Measurements from ENCODE around the gene KIF18B.
"Not testable (repeated sequence)": the region's sequence is repeated elsewhere in the genome, so short reads cannot be mapped to it uniquely, and the experiment has no call there.

KIF18B gene

GRCh38 chr17:44969144-44969780 lies 21.7 kb upstream of the KIF18B start:
- DNase-seq (ENCODE audit: low read depth, low spot score) = no peak

DNA sequence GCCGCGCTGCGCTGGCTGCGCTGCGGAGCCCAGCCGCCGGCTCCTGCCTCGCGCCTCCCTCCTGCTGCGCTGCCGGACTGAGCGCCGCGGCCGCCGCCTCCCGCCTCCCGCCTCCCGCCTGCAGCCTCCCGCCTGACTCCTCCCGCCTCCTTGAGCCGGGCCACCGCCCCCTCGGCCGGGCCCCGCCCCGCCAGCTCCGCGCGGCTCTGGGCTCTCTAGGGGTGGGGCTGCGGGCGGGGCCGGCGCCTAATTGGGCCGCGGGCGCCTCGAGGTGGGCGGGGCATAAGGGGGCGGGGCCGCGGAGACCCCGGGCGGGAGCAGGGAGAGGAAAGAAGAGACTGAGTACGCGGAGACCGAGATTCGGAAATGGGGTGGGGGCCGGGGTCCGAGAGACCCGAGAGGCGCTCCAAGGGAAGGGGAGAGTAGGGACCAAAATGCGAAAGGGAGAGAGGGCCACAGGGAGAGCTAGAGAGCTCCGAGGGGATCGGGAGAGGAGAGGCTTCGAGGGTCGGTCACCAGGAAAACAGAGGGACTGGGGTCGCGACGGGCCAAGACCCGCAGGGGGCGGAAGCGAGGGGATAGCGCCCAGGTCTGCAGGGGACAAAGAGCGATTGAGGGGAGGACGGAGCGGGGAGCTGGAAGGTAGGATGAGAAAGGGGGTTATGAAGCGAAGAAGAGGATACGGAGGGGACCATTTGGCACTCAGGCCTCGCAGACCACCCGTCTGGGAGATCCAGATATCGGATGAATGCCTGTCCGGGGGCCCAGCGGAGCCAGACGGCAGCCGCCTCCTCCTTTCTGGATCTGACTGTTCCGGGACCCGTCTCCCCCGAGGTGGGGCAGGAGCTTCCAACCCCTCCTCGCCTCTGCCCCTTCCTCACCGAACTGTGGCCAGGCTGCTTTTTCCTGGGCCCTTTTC lies 20.9 kb upstream of the KIF18B start, which contains the start of gene C1QL1:
C1QL1 (minus strand) TSS at position 79 of the 919 bp plus-strand sequence. CDS start 255 bp downstream, outside the sequence.
- DNase-seq (ENCODE audit: low read depth, low spot score) = peak; percentile 66

DNA sequence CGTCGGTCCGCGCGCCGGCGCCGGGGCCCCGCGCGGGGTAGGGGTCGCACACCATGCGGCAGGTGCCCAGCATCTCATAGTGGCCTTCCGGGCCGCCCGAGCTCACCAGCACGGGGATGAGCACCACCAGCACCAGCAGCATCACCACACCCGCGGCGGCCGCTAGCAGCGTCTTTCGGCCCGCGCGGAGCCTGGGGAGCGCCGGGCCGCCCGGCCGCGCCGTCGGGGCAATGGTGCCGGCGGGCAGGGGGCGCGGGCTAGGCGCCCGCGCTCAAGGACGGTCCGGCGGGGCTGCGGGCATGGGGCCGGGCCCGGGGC lies 20.3 kb upstream of the KIF18B start:
- no peak for DNase-seq (ENCODE audit: low read depth, low spot score)

DNA sequence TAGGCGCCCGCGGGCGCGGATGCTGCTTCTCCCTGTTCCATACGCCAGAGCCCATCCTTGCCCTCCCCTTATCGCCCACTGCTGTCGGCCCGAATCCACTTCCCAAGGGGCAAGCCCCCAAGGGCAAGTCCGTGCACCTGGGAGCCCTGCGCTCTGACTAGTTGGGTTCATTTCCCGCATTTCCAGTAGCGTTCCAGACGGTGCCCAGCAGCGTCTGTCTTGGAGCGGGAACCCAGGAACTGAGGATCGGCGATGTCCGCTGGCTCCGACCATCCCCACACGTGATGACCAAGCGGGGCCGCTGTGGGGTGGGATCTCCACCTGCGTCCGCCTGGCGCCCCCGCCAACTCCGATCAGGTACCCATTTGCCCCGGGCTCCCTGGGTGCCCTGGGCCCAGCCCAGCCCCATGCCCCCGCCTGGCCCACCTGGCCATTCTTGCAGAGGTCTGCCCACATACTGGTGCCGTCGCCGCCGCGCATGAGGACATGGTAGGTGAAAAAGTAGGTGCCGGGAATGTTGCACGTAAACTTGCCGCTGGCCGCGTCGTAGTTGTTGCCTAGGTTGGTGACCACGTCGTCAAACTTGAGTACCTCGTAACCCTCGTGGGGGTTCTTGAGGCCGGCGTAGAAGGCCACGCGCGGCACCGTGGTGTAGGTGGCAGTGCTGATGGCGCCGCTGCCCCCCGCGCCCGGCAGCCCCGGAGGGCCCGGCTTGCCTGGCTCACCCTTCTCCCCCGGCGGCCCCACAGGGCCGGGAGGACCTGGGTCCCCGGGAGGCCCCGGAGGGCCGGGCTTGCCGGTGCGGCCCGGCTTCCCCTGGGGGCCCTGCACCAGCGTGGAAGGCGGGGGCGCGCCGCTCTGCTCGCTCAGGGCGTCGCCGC lies 19.7 kb upstream of the KIF18B start:
- DNase-seq (ENCODE audit: low read depth, low spot score) = no peak

GRCh38 chr17:44966348-44967025 lies 18.9 kb upstream of the KIF18B start:
- no peak for DNase-seq (ENCODE audit: low read depth, low spot score)

DNA sequence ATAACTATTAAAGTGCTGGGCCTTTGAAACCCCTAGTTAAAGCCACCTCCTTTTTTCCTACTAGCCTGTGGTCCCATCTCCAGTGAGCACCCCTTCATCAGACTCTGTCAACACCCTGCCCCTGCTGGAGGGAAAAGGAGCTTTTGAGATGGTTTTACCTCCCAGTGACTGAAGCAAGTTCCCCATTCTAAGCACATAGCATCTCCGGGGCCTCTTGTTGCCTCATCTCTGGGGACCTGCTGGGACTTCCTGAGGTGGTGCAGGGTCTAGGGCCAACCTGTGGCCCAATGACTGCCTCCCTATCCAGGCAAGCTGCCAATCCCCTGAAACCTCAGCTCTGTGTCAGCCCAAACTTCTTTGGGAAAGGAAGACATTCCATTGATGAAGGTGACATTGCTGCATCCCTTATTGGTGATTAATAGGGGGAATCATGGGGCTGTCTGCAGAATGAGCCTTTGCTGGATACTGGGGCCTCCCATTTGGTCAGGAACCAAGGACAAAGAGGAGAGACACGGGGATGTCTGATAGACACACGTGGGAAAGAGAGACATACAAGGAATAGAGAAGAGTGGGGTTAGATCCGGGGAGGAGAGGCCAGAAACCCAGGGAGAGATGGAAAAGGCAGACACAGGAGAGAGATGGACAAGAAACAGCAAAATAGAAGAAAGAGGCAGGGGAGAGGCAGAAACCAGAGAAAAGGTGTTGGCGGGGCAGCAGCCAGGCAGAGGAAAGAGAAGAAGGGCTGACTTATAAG lies 18.1 kb upstream of the KIF18B start:
- no peak for DNase-seq (ENCODE audit: low read depth, low spot score)

DNA sequence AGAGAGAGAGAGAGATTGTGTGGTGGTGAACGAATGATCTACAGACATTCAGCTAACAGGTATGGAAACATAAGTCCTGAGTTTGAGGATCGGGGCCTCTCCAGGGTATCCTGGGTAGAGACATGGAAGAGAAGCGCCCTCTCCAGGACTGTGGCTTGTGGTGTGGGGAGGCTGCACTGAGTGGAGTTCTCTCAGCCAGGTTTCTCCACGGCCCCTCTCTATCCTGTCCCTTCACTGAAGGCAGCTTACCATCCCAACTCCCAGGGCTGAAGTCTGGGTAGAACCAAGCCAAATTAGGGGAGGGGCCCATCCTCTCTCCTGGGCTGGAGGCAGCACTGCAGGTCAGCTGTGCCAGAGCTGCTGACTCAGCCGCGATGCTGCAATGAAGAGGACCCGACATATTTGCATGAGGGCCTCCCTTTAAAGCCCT lies 14.4 kb upstream of the KIF18B start:
- DNase-seq (ENCODE audit: low read depth, low spot score) = no peak

DNA sequence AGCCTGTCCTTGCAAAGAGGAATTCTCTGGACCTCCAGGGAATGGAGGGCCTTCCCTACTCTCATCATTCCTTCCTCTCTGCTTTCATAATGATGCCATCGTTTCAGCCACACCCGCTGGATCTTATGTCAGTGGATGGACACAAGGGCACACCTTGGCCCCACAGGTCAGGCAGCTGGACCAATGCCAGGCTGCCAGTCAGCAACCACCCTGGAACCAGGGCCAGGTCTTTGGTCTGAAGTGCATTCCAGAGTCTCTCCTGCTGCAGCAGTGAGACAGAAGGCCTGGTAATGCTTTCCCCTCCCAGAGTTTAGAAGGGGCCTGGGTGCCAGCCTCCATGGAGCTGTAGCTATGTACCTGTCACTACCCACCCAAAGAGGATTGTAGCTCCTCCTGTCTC lies 13.1 kb upstream of the KIF18B start:
- no peak for DNase-seq (ENCODE audit: low read depth, low spot score)

DNA sequence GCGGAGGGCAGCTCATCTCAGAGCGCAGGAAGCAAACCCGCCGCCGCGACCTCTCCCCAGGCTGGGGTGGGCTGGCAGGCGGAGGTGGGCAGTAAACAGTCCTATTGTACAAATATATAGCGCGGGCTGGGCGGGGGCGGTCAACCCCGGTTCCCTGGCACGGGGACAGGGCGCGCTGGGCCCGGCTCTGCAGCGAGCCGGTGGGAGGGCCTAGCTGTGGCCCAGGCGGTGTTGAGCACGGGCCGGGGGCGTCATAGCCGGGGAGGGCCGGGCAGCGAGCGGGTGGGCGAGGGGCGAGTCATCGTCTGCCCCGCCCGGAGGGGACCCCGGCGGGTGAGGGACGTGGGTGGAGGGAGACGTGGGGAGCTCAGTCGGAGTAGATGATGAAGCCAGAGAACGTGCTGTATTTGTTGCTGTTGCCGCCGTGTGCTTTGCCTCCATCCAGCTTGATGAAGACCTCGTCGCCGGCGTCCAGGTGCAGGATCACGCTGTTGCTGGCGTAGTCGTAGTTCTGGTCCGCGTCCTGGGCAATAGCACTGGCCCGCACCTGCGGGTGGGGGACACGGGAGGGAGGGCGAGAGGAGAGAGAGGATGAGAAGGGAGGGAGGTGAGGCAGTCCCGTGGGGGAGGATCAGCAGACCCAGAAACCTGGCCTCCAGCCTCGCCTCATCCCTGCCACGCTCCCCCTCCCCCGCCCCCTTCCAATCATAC lies 12.4 kb upstream of the KIF18B start:
- no peak for DNase-seq (ENCODE audit: low read depth, low spot score)

DNA sequence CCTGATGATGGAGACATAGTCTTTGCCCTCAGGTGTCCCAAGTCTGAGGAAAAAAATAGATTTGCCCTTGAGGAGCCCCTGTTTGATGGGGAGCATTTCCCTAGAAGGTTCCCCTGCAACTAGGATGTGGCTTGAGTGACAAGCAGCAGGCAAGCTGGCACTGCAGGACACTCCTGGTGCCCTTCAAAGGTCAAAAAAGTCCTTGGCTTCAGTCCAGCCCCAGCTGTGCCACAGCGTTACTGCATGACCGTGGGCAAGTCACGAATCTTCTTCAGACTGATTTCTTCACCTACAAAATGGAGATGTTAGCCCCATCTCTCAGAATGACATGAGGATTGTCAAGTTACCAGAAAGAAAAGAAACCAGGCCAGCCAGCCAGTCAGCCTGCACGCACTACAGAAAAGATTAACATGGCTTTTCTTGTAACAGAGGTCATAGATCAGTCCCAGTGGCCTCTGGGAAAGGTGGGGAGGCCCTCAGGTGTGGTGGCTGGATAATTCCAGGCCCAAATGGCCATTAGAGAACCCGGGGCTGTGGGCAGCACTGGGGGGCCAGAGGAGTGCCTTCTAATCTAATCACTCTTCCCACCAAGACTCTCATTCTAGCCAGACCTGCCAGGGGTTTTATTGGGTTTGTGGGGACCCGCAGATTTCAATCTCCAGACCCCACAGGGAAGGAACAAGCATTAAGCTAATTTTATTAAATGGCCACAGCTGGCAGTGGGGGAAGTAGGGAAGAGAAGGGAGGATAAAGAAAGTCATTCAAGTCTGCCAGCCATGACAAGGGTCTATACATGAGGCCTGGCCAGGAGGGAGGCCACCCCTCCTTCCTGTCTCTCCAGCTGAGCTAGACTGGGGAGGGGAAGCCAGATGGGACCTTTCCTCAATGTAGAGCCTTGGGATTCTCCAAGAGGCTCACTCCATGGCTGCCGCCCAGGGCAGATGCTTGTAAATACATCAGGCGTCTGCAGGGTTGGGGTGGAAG lies 9.7 kb upstream of the KIF18B start:
- DNase-seq (ENCODE audit: low read depth, low spot score) = no peak

GRCh38 chr17:44955674-44956425 lies 8.3 kb upstream of the KIF18B start:
- DNase-seq (ENCODE audit: low read depth, low spot score) = no peak

- DNase-seq (ENCODE audit: low read depth, low spot score) = no peak
These were observed 5.4 kb upstream of the KIF18B start for GRCh38 chr17:44952946-44953475.

DNA sequence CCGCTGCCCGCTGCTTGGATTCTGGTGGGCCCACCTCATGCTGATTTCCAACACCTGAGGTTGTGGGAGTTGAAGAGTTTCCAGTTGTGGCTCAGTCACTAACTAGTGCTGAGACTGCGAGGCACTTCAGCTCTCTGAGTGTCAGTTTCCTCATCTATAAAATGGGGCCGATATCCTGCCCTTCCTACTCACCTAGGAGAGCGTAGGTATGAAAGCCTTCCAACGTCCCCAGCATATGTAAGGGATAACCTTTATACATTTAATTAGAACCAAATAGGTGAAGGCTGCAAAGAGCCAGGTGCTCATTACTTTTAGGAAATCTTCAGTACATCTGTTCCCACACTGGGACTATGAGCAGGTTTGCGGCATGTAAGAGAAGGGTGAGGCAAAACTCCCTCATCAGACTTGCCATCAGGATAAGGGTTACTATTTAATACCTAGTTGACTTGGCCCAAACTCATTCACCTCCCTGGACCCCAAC lies 782 bp upstream of the KIF18B start:
- no peak for DNase-seq (ENCODE audit: low read depth, low spot score)

GRCh38 chr17:44945652-44946051 lies 1.9 kb downstream of the KIF18B start:
- DNase-seq (ENCODE audit: low read depth, low spot score) = not testable (repeated sequence)

GRCh38 chr17:44942456-44942855 lies 5.1 kb downstream of the KIF18B start:
- no peak for DNase-seq (ENCODE audit: low read depth, low spot score)

GRCh38 chr17:44941712-44942331 lies 5.8 kb downstream of the KIF18B start:
- DNase-seq (ENCODE audit: low read depth, low spot score) = no peak

GRCh38 chr17:44940768-44941167 lies 6.8 kb downstream of the KIF18B start:
- no peak for DNase-seq (ENCODE audit: low read depth, low spot score)

Measured in smooth muscle cell of the brain vasculature (primary cell).